Measurements from ENCODE around the gene SLAMF9.
"Not testable (repeated sequence)": the region's sequence is repeated elsewhere in the genome, so short reads cannot be mapped to it uniquely, and the experiment has no call there.

SLAMF9 gene

DNA sequence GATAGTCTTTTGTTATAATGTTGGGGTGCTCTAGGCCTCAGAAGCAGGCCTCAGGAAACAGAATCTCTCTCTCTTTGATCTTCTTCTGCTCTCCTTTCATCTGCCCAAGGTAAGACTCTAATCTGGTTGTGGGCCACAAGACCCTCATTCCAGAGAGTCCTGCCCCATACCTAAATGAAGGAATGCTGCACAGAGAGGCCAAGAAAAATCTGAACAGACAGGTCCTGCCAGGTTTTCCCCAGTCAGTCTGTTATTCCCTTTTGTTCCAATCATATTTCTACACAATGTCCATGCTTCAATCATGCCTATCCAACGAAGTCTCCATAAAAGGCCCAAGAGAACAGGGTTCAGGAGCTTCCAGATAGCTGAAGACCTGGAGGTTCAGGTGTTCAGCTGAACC, 47.1 kb downstream of the SLAMF9 start:
- in situ Hi-C loops (cut with MboI; ENCODE audit: low sequenced_read_pairs), result no loop called here

DNA sequence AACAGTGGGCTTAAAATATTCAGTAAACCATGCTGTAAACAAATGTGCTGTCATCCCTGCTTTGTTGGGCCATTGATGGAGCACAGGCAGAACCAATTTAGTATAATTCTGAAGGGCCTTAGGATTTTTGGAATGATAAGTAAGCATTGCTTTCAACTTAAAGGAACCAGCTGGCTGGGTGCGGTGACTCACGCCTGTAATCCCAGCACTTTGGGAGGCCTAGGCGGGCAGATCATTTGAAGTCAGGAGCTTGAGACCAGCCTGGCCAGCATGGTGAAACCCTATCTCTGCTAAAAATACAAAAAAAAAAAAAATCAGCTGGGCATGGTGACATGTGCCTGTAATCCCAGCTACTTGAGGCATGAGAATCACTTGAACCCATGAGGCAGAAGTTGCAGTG, 50.0 kb downstream of the SLAMF9 start:
- in situ Hi-C loops (cut with MboI; ENCODE audit: low sequenced_read_pairs), result not testable (repeated sequence)

DNA sequence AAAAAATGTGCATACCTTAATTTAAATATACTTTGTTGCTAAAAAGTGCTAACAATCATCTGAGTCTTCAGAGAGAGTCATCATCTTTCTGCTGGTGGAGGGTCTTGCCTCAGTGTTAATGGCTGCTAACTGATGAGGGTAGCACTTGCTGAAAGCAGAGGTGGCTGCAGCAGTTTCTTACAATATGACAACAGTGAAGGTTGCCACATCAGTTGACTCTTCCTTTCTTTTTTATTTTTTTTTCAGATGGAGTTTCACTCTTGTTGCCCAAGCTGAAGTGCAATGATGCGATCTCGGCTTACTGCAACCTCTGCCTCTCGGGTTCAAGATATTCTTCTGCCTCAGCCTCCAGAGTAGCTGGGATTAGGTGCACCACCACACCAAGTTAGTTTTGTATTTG, 51.5 kb downstream of the SLAMF9 start:
- in situ Hi-C loops (cut with MboI; ENCODE audit: low sequenced_read_pairs), result no loop called here
